ENCODE results near the gene UFSP2.

UFSP2 gene, protein sequence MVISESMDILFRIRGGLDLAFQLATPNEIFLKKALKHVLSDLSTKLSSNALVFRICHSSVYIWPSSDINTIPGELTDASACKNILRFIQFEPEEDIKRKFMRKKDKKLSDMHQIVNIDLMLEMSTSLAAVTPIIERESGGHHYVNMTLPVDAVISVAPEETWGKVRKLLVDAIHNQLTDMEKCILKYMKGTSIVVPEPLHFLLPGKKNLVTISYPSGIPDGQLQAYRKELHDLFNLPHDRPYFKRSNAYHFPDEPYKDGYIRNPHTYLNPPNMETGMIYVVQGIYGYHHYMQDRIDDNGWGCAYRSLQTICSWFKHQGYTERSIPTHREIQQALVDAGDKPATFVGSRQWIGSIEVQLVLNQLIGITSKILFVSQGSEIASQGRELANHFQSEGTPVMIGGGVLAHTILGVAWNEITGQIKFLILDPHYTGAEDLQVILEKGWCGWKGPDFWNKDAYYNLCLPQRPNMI

DNA sequence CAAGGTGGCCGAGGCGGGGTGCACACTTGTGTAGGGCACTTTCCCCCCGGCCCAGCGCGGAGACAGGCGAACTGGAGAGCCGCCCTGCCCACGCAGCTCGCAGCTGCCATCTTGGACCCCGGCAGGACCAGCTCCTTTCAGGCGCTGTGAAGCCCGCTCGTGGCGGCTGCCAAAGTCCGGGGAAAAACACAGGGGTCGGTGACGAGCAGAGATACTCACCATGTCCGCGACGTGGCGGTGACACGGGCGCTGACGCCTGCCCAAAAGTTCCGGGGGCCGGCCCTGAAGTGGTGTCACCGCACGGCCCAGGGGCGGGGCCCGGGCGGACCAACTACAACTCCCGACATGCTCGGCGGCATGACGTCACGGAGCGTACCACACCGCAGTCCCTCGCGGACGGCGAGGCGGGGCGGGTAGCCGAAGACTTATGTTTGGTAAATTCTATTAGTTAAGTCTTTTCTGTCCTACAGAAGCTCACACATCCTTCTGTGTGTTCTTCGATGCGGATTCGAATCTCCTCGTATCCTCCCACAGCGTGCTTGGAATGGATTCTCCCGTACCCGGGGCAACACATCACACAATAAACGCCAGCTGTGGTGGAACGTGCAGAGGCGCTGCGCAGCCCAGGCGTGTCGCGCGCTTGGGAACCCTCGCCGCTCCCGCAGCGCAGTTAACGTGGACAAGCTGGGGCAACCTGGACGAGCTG, at the start of gene UFSP2:
Gene UFSP2, minus strand, starts transcription at position 318 of the 706 bp plus-strand sequence. Its CDS starts 96 bp downstream, at position 222.
- in situ Hi-C loops (cut with MboI; ENCODE audit: low sequenced_read_pairs): no loop called here

DNA sequence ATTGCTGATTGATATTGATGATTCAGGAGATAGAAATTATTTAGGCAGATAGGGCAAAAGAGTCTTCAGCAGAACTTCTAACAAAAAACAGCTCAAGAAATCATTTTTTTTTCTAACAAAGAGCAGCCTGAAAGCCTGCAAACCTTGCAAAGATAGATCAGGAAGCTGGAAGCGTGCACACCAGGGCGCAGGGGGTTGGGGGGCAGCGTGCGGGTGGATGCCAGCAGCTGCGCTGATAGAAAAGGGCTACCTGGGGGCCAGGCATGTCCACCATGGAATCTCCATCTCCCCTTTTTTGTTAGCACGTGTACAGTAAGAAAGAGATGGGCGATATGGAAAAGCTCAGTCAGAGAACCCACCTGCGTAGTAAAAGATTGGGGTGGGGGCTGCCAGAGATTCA, 47.5 kb upstream of the UFSP2 start:
- in situ Hi-C loops (cut with MboI; ENCODE audit: low sequenced_read_pairs): no loop called here

DNA sequence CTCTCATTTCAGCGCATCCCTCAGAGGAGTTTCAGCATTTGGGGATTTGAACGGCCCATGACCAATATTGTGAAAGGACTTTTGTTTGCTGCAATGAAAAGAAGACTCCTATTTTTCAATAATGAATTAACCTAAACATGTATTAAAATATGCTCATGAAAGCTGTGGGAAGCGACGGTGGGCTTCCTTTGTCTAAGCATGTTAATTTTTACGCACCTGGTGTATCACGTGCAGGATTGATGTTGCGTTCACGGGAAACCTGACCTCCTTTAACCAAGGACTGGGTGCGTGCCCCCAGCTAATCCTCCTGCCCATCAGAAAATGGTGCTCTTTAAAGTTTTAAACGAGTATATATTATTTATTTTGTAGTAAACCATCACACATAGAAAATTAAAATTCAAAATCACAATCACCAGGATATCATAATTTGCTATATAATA, 46.4 kb upstream of the UFSP2 start:
- in situ Hi-C loops (cut with MboI; ENCODE audit: low sequenced_read_pairs): no loop called here

DNA sequence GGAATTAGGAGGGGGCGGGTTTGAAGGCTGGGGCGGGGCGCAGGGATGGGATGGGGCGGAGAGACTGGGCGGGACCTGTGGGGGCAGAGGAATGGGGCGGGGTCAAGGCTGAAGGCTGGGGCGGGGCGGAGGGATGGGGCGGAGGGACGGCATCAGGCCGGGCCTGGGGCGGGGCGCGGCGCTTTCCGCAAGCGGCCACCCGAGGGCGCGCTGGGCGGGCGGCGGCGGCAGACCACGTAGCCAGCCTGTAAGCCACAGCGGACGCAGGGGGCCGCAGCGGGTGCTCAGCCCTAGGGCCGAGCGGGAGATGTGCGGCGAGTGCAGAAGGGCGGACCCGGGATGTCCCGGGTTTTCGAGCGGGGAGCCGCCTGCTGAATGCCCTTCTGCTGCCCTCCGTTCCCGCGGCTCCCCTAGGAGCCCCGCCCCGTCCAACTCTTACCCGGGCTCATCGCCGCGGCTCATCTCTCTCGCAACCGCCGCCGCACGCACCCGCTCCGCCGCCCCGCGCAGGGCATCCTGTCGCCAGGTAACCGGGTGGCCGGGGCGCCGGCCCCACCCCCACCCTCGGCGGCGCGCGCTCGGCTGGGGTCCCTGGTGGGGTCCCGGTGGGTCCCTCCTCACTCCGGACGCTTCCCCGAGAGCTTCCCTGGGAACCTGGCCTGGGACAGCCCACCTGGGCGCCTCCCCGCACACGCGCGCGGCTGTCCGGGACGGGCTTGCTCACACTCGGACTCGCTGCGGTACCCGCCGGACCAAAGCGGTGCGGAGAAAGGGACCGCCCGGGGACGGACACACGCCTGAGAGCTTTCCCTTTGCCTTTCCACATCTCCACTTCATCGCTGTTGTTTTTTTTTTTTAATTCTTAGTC, 45.7 kb upstream of the UFSP2 start, which contains the start of gene CCDC110:
Gene CCDC110, minus strand, starts transcription at position 499 of the 868 bp plus-strand sequence. Its CDS starts 50 bp downstream, at position 449.
- in situ Hi-C loops (cut with MboI; ENCODE audit: low sequenced_read_pairs): no loop called here

DNA sequence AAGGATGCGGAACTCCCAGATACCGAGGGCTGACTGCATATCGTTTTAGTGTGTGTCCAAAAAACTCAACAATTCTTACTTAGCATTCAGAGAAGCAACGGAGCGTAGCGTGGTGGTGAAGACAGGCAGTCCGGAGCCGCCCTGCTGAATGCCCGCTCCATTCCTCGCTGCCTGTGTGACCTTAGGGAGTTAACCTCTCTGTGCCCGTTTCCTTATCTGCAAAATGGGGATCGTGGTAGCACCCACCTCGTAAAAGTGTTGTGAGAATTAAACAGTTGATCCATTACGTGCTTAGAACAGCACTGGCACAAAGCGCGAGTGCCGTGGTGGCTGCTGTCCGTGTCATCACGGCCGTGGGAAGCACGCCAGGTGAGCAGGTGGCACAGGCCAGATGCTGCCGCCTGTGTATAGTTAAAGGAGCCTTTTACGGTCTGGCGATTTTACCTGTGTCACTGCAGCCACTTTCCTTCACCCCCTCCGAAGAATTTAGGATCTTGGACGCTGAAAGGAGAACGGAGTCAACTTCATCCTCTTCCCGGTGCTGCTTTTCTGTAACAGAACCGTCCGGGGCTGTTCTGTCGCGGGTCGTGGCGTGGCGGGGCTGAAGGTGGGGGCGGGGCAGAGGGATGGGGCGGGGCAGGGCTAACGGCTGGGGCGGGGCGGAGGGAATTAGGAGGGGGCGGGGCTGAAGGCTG, 44.9 kb upstream of the UFSP2 start:
- in situ Hi-C loops (cut with MboI; ENCODE audit: low sequenced_read_pairs): no loop called here

DNA sequence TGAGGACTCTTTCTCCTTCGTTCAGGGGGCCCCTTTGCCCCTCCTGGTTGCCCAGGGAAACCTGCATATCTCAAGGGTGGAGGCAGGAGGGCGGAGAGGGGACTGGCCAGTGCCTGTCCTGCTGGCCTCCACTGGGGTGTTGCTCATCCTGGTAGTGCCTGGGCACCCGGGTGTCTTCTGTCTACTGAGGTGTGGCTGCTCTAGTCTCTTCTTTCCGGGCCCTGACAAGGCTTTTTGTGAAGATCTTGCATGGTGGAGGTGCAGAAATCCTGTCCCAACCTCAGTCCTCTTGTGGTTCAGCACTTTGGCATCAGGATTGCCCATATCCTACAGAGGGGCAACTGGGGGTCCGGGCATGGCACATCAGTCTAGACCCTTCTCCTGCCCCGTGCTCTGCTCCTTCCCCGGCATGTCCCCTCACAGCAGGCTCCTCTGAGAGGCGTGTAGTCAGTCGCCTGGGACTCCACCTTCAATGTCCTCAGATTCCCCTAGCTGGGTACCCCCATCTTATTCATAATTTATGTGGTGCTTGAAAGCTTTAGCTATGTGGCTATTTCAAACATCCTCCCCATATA, 43.9 kb upstream of the UFSP2 start:
- in situ Hi-C loops (cut with MboI; ENCODE audit: low sequenced_read_pairs): no loop called here

DNA sequence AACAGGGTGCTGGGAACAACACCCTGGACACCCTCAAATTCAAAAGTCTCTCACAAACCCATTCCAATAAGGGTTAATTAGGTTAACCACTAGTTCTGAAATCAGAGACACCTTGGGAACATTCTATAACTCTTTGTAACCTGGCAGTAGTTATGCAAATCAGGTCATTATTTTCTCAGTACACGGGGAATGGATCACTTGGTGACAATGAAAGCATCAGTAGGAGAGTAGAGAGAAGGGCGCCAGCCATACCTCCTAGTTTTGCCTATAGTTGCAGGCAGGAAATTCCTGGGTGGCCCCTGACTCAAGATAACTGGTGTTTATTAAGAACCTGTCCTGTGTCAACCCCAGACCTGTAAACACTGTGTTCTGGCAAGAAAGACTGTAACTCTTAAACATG, 43.2 kb upstream of the UFSP2 start:
- in situ Hi-C loops (cut with MboI; ENCODE audit: low sequenced_read_pairs): no loop called here

DNA sequence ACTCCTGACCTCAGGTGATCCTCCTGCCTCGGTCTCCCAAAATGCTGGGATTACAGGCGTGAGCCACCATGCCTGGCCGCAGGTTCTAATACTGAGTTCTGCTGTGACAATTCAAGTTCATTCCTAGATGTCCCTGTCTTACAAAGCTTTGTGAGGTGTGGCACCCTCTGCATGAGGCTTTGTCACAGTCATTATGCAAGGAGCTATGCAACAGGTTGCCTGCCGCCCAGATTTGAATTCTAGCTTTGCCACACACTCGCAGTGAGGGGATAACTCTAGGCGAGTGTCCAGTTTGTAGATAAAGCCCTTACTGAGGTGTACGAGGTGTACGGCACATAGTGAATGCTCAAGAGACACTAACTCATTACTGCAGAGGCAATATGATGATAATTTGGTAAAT, 42.2 kb upstream of the UFSP2 start:
- in situ Hi-C loops (cut with MboI; ENCODE audit: low sequenced_read_pairs): no loop called here

DNA sequence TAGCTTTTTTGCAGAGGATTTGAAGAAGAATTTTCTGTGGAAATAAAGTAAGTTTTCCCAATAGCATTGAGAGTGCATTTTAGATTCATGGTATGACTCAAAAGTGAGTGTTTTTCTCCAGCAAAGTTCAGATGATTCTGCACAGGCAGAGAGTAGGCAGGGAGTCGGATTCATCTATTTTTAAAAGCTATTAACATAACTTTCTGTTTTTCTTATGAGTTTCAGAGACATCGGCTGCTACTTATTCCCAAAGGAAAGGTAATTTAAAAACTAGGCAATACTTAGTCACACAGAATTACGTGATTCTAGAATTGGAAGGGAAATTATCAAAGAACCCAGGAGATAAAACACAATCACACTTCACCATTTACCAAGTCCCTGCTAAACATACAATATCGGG, 41.3 kb upstream of the UFSP2 start:
- in situ Hi-C loops (cut with MboI; ENCODE audit: low sequenced_read_pairs): no loop called here

DNA sequence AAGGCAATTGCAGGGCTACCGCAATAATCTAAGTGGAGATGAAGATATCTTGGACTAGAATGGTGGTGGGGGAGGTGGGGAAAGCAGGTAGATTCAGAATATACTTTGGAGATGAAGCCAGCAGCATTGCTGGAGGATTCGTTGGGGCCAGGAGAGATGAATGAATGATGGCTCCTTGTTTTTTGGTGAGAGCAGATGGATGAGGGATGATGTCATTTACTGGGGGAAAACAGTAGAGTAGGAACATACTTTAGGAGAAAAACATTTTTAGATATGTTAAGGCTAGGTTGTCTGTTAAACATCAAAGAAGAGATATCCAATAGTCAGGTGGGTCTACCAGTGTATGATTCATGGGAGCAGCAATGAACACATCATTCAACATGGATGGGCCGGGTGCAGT, 39.9 kb upstream of the UFSP2 start:
- in situ Hi-C loops (cut with MboI; ENCODE audit: low sequenced_read_pairs): no loop called here

DNA sequence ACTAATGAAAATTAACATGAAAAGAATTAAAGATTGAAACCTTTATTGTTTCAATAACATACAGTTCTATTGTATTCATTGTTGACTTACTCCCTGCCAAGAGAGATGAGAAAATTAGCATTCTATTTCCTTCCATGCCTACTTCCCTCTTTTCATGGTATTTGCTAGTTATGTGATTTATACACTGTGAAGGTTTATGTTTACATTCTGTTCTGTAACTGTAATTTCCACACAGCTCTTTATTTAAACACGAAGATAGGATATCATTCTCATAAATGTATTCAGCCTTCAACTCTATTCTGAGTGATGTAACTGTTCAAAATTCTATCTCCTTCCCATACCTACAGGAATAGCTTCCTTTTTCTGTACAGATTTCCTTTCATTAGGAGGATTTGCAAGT, 39.1 kb upstream of the UFSP2 start:
- in situ Hi-C loops (cut with MboI; ENCODE audit: low sequenced_read_pairs): no loop called here

DNA sequence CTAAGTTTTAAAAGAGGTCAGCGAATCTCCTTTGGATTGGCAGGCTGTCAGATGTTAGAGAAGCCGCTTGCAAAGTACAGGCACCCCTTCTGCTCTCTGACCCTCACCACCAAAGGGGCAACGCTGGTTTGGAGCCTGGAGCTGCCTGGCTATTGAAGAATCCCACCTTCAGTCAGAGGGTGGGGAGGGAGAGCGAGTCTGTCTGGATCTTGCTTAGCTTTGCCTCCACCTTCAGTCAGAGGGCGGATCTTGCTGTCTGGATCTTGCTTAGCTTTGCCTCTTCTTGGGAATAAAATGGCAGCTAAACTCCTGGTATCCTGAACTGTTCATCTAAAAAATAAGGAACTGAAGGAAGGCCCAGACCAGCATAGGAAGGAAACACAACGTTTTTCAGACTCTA, 38.4 kb upstream of the UFSP2 start:
- in situ Hi-C loops (cut with MboI; ENCODE audit: low sequenced_read_pairs): no loop called here

DNA sequence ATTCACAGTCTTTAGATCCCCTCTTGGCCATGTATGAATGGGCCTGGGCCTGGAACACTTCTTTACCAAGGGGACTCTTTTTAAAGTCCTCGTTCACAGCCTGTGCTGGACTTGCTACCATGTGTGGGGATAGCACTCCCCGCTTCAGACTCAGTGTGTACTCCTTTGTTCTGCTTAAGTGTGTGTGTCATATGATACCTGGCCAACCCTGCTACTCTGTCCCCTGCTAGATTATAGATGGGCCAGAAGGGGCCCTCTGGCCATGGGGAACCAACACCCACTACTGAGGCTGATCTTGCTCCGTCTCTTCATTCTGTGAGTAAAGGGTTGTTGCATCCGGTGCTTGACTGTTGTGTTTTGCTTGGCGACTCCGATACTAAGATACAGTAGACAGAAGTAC, 37.8 kb upstream of the UFSP2 start:
- in situ Hi-C loops (cut with MboI; ENCODE audit: low sequenced_read_pairs): no loop called here

DNA sequence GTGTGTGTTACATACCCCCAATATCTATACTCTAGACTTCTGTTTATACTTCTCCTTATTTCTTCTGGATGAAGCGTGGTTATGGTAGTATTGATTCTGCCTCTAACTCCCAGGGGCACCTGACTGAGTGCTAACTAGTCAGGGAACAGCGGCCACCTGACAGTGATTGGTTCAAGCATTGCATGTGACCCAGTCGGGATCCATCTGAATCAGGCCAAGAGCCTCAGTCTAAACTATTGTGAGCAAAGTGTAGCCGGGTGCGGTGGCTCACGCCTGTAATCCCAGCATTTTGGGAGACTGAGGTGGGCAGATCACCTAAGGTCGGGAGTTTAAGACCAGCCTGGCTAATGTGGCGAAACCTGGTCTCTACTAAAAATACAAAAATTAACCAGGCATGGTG, 35.8 kb upstream of the UFSP2 start:
- in situ Hi-C loops (cut with MboI; ENCODE audit: low sequenced_read_pairs): no loop called here

DNA sequence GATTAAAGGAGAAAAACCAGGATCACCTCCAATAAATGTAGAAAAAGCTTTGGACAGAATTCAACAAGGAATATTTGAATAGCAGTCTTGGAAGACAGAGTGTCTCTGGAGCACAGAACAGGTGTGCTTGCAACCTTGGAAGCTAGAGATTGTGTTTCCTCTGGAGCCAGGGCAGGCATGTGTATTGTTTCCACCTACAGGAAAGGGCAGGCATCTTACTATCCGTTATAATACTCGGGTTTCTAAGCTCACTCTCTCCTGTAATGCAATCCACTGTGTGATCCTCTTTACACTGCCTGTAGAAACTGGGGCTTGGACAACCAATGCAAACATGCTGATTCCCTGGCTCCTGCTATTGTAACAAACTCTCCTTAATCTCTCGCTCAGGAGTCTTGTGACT, 31.4 kb upstream of the UFSP2 start:
- in situ Hi-C loops (cut with MboI; ENCODE audit: low sequenced_read_pairs): no loop called here

DNA sequence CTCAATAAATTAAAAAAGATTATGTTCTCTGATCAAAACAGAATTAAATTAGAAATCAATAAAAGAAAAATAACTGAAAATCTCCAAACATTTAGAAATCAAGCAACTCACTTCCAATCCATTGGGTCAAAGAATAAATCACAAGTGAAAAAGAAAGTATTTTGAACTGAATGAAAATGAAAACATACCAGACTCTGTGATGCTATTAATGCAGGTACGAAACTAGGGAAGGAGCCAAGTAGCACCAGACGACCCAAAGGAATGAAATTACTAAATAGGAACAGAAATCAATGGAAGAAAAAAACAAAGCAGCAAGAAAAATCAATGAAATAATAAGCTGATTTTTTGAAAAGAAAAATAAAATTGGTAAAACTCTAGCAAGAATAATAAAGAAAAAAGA, 30.4 kb upstream of the UFSP2 start:
- in situ Hi-C loops (cut with MboI; ENCODE audit: low sequenced_read_pairs): no loop called here

DNA sequence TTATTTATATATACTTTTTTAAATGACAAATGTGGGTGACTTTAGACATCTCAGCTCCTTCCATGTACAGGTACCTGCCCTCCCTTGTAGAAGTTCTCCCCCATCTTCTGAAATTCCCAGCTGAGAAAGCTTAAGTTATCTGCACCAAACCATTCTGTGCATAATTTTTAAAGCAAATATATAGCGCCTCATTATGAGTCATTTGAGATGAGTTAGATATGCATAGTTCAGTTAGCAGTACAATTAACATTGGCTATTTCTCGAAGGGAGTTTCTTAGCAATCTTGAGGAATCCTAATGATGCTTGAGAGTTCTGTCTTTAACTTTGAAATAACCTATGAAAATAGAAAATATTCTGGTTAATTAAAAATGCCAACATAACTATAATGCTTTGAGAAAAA, 19.4 kb upstream of the UFSP2 start:
- in situ Hi-C loops (cut with MboI; ENCODE audit: low sequenced_read_pairs): no loop called here

DNA sequence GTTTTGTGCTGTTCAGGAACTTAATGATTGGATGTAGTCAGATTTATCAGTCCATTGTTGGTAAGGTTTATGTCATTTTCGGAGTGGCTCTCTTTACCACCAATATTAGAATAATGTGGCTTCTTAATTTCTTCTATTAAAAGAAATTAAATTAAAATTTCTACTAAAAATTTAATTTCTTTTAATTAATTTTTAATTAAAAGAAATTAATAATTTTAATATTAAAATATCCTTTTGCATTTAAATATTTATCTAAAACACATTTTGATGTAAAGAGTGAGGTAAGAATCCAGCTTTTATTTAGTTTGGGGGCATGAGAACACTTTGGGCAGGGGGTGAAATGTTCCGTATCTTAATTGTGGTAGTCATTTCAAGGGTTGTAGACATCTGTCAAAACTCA, 15.7 kb upstream of the UFSP2 start:
- in situ Hi-C loops (cut with MboI; ENCODE audit: low sequenced_read_pairs): no loop called here

DNA sequence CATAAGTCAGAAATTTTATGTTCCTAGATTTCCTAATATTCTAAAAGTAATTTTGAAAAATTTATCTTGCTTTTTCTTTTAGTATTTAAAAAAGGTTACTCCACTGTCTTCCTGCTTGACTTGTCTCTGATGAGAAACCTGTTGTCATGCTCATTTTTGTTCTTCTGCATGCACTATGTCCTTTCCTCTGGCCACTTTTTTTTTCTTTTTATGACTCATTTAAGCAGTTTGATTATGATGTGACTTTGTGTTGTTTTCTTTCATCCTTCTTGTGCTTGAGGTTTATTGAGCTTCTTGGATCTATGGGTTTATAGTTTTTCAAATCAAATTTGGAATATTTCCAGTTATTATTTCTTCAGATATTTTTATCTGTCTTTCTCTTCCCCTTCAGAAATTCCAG, 12.0 kb upstream of the UFSP2 start:
- in situ Hi-C loops (cut with MboI; ENCODE audit: low sequenced_read_pairs): no loop called here

DNA sequence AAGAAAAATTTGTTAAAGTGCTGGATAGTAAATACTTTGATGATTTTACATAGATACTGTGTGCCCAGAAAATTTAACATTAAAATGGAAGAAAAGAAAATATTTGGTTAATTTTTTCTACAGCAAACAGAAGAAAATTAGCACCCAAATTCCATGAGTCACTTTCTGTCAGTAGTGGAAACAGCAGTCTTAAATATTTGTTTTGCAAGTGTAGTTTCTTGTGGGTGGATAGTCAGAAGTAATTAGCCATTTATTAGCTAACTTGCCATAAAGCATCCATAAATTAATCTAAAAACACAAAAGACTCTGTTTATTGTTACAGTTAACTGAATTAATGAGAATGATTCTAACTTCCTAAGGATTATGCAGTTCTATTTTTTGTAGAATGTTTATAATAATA, 9.7 kb upstream of the UFSP2 start:
- in situ Hi-C loops (cut with MboI; ENCODE audit: low sequenced_read_pairs): no loop called here

All from HL-60/S4 treated with retinoic acid at 250 ng/mL for 4 days and 3 days (cell line).